Breast epithelium (tissue), 4 donors: Measurements from ENCODE around the gene UBE3B. TPM values are rescaled to one million over a fixed set of nuclear protein-coding genes. Genes with fewer than 3 reads are reported as not detected.

ENCODE experiments used
- DNase-seq, 2 donors: peaks; one replicate each; pipeline ENCODE4 v3.0.0-alpha.2; 2019; ENCODE audit warnings: low spot score in 2 of 2
- H3K27ac ChIP-seq, 2 donors: fragments of 200-600 bp; sonication (generic) in 1 of 2; one replicate each; pipeline ENCODE4 v1.5.1; 2016 to 2019; ENCODE audit warnings: mild to moderate bottlenecking in 1 of 2
- H3K27me3 ChIP-seq, 2 donors: fragments of 200-600 bp; sonication (generic) in 1 of 2; one replicate each; pipeline versions ENCODE4 v1.5.1 to v1.6.0; 2017 to 2019; ENCODE audit warnings: control low read depth in 1 of 2, mild to moderate bottlenecking in 1 of 2
- H3K36me3 ChIP-seq: fragments of 200-600 bp; one replicate; pipeline ENCODE4 v1.5.1; 2019
- H3K4me1 ChIP-seq, 2 donors: fragments of 200-600 bp; sonication (generic); one replicate each; pipeline ENCODE4 v1.5.1; 2016 to 2019; ENCODE audit warnings: control low read depth in 1 of 2
- H3K4me3 ChIP-seq, 3 donors: fragments of 200-600 bp; sonication (generic); 1 replicate in 2 of 3; 2 replicates in 1 of 3; pipeline ENCODE4 v1.5.1; 2016 to 2019; ENCODE audit warnings: mild to moderate bottlenecking in 3 of 3, moderate library complexity in 2 of 3
- H3K9me3 ChIP-seq, 2 donors: fragments of 200-600 bp; sonication (generic) in 1 of 2; one replicate each; pipeline ENCODE4 v1.5.1; 2016 to 2019; ENCODE audit warnings: control low read depth in 1 of 2
- POLR2A ChIP-seq: fragments of 450-650 bp; IDR thresholded peaks from one replicate; pipeline ENCODE4 v1.6.1; 2016; ENCODE audit warnings: antibody characterized with exemption, mild to moderate bottlenecking, moderate library complexity
- POLR2AphosphoS5 ChIP-seq, 3 donors: sonication (generic); formaldehyde crosslinking; IDR thresholded peaks; one replicate each; pipeline ENCODE4 v1.6.1; 2017; ENCODE audit warnings: antibody characterized with exemption in 3 of 3
- intact Hi-C: fragments of 100-400 bp; cut with DNase I; formaldehyde crosslinking; loops from one replicate; pipeline ENCODE4 v1.15.1; 2023; ENCODE audit warnings: low total_unique reads
- total RNA-seq, 3 donors: library from RNA; depleted of rRNA; stranded (reverse); fragments of >200 nt; gene quantifications; one replicate each; pipeline ENCODE4 v1.1.0, GENCODE V29; 2016
- TF ChIP-seq, protein P1 (sequence below), 3 donors: fragments of 450-650 bp; IDR thresholded peaks; one replicate each; pipeline ENCODE4 v1.5.1; 2016 to 2017; ENCODE audit warnings: antibody characterized with exemption in 3 of 3, mild to moderate bottlenecking in 3 of 3, moderate library complexity in 3 of 3

The UBE3B gene
- total RNA-seq, 3 donors from 2014 or later: 34.7 to 54.7 (median 47.7) TPM

DNA sequence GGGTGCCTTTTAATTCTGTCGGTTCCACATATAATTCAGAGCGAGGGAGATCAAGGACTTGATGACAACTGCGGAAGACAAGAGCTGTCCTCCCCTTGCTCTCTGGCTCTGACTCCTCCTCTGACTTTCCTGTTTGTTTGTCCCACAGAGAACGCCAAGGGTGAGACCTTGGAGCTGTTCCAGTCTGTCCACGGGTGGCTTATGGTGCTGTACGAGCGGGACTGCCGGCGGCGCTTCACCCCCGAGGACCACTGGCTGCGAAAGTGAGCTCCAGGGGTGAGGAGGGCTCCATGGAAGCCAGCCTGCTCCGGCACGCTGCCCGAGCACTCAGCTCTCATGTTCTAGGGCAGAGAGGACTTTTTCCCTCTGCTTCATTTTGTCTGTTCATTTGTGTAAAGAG, 32.8 kb downstream of the UBE3B start:
- DNase-seq: no peak
- intact Hi-C loops: loop anchor here (5.0 kb wide), 1 partner anchor 267 kb away; no protein-coding TSS in a partner anchor
- H3K9me3 ChIP-seq: no peaks in the 10 kb centered on the region
- TF ChIP-seq POLR2AphosphoS5 (IDR thresholded peaks at IDR 0.05) (no peak), POLR2A (no peak)
- TF ChIP-seq, protein P1, sequence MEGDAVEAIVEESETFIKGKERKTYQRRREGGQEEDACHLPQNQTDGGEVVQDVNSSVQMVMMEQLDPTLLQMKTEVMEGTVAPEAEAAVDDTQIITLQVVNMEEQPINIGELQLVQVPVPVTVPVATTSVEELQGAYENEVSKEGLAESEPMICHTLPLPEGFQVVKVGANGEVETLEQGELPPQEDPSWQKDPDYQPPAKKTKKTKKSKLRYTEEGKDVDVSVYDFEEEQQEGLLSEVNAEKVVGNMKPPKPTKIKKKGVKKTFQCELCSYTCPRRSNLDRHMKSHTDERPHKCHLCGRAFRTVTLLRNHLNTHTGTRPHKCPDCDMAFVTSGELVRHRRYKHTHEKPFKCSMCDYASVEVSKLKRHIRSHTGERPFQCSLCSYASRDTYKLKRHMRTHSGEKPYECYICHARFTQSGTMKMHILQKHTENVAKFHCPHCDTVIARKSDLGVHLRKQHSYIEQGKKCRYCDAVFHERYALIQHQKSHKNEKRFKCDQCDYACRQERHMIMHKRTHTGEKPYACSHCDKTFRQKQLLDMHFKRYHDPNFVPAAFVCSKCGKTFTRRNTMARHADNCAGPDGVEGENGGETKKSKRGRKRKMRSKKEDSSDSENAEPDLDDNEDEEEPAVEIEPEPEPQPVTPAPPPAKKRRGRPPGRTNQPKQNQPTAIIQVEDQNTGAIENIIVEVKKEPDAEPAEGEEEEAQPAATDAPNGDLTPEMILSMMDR (IDR thresholded peaks at IDR 0.05): no peak
- no peaks in the 10 kb centered on the region for H3K27me3 ChIP-seq
- no peak overlapping the region for H3K4me3 ChIP-seq
- H3K4me1 ChIP-seq: no peaks in the 10 kb centered on the region
- H3K27ac ChIP-seq: no peak overlapping the region
- peaks cover 22% of the 10 kb centered on the region for H3K36me3 ChIP-seq

DNA sequence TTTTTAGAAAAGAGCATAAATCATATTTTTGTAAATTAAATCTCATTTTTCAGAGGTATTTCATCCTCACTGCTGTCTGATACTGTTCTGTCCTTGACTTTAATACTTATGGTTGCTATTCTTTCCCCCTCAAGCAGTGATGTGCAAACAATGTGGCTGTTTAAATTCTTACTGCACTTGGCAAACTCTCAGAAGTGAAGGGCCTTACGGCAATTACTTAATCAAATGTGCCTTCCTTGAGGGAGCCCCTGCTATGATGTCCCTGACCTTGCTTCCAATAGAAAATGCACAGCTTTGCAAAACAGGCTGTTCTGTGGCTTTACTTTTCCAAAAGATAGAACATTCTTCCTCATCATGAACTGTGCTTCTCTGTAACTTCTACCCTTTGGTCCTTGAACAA, 35.2 kb downstream of the UBE3B start:
- Histone ChIP-seq H3K4me3 (no peak overlapping the region), H3K36me3 (peaks cover 16% of the 10 kb centered on the region), H3K9me3 (no peaks in the 10 kb centered on the region), H3K27ac (no peak overlapping the region), H3K27me3 (no peaks in the 10 kb centered on the region), H3K4me1 (no peaks in the 10 kb centered on the region)
- no peak for DNase-seq
- no peak for TF ChIP-seq POLR2AphosphoS5 (IDR thresholded peaks at IDR 0.05)
- no peak for TF ChIP-seq POLR2A
- TF ChIP-seq, protein P1 (IDR thresholded peaks at IDR 0.05): no peak
- intact Hi-C loops: loop anchor here (2.0 to 5.0 kb wide), 2 partner anchors 70 to 265 kb away; no protein-coding TSS in a partner anchor

DNA sequence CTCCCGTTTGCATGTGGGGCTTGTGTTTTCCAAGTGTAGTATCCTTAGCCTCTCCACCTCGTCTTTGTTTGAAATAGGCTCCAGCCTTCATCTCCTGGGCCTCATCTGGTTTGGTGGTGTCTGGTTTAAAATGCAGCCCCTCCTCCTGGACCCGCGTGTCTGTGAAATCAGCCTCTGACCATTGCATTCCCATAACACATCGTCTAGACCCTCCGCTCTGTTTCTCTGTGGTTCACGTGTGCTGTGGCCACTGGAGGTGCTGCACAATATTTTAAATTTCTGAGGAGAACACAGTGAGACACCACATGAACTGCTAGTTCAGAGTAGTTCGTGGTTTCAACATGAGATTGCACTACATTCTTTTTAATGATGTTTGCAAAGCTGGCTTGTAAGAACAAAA, 35.6 kb downstream of the UBE3B start:
- Histone ChIP-seq H3K9me3 (no peaks in the 10 kb centered on the region), H3K4me3 (no peak overlapping the region), H3K27ac (no peak overlapping the region), H3K36me3 (peaks cover 12% of the 10 kb centered on the region), H3K4me1 (no peaks in the 10 kb centered on the region), H3K27me3 (no peaks in the 10 kb centered on the region)
- TF ChIP-seq, protein P1 (IDR thresholded peaks at IDR 0.05): no peak
- no peak for TF ChIP-seq POLR2A
- no peak for TF ChIP-seq POLR2AphosphoS5 (IDR thresholded peaks at IDR 0.05)
- intact Hi-C loops: loop anchor here (2.0 to 5.0 kb wide), 2 partner anchors 70 to 264 kb away; no protein-coding TSS in a partner anchor
- no peak for DNase-seq

DNA sequence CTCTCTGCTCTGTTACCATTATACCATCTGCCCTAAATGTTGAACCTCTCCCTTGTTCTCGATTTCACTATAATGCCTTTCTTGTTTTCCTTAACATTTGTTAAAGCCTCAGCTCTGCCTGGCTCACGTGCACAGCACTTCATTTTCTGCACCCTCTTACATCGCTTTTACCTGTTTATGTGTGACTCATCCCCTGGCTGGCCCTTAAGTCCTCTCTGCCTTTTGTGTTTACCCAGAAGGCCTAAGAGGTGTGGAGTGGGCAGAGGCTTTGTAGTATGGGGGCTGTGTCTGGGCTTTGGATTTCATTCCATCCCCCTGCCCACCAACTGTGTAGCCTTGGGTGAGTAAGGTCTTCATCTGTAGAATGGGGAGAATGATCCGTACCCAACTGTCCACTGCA, 36.5 kb downstream of the UBE3B start:
- Histone ChIP-seq H3K27me3 (no peaks in the 10 kb centered on the region), H3K36me3 (peaks cover 10% of the 10 kb centered on the region), H3K9me3 (no peaks in the 10 kb centered on the region), H3K4me3 (no peak overlapping the region), H3K27ac (no peak overlapping the region), H3K4me1 (no peaks in the 10 kb centered on the region)
- intact Hi-C loops: loop anchor here (2.0 to 5.0 kb wide), 2 partner anchors 71 to 263 kb away; no protein-coding TSS in a partner anchor
- no peak for DNase-seq
- TF ChIP-seq, protein P1 (IDR thresholded peaks at IDR 0.05): no peak
- TF ChIP-seq POLR2AphosphoS5 (IDR thresholded peaks at IDR 0.05) (no peak), POLR2A (no peak)

DNA sequence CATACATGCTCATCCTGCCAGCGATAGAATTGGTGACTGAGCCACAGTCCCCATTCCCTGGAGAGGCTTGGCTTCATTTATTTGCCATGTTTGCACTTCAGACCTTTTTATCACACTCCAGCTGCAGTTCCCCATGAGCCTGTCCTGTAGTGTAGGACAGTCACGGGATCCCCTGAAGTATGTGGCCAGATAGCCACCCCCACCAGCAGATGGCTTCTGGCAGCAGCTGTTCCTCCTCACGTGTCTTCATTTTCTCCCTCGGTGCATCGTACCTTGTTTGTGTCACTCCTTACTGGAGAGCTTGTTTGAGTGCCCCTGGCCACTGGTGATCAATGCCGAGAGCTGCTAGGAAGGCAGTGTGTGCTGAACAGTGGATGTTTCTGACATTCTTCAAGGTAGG, 40.2 kb downstream of the UBE3B start:
- TF ChIP-seq POLR2AphosphoS5 (IDR thresholded peaks at IDR 0.05) (no peak), POLR2A (no peak)
- TF ChIP-seq, protein P1 (IDR thresholded peaks at IDR 0.05): no peak
- Histone ChIP-seq H3K36me3 (peaks cover 10% of the 10 kb centered on the region), H3K4me1 (no peaks in the 10 kb centered on the region), H3K9me3 (no peaks in the 10 kb centered on the region), H3K27me3 (no peaks in the 10 kb centered on the region), H3K4me3 (no peak overlapping the region), H3K27ac (no peak overlapping the region)
- intact Hi-C loops: no loop called here
- no peak for DNase-seq
